H1 (cell line): ENCODE results near the gene EPSTI1.

ENCODE experiments used
- CREB1 ChIP-seq: IDR thresholded peaks from 2 replicates; pipeline ENCODE4 v1.6.1; 2012; ENCODE audit warnings: inconsistent platforms
- CTCF ChIP-seq, 3 experiments: IDR thresholded peaks; 1 replicate in 2 of 3; 2 replicates in 1 of 3; pipeline versions ENCODE4 v1.5.1 to v1.6.1; 2011; ENCODE audit warnings: low read length in 3 of 3, mild to moderate bottlenecking in 3 of 3, inconsistent platforms in 2 of 3, low read depth in 1 of 3, moderate library complexity in 1 of 3; ENCODE audit not compliant: insufficient read depth in 1 of 3; ENCODE audit errors: control extremely low read depth in 1 of 3
- EZH2 ChIP-seq: fragments of 200-600 bp; sonication (generic); IDR thresholded peaks from 2 replicates; pipeline ENCODE4 v1.7.1; 2012; ENCODE audit warnings: low read depth, mild to moderate bottlenecking, moderate library complexity, low read length, inconsistent platforms; ENCODE audit not compliant: severe bottlenecking
- POLR2A ChIP-seq, 2 experiments: IDR thresholded peaks; 1 replicate in 1 of 2; 2 replicates in 1 of 2; pipeline ENCODE4 v1.6.1; 2011; ENCODE audit warnings: low read depth in 2 of 2, low read length in 2 of 2, mild to moderate bottlenecking in 2 of 2; ENCODE audit errors: control extremely low read depth in 1 of 2
- POLR2AphosphoS5 ChIP-seq: IDR thresholded peaks from 2 replicates; pipeline ENCODE4 v1.6.1; 2011; ENCODE audit warnings: low read depth, low read length
- USF2 ChIP-seq: IDR thresholded peaks from 2 replicates; pipeline ENCODE4 v1.6.1; 2011; ENCODE audit warnings: low read length, improper control_type of control experiment

- no peak for TF ChIP-seq EZH2
- TF ChIP-seq USF2, result no peak
- TF ChIP-seq POLR2A (IDR thresholded peaks at IDR 0.05; ENCODE audit: control extremely low read depth in 1 of 2, low read depth in 2 of 2, low read length in 2 of 2), result no peak
- no peak for TF ChIP-seq CTCF (IDR thresholded peaks at IDR 0.05; ENCODE audit: control extremely low read depth in 1 of 3, insufficient read depth in 1 of 3, low read depth in 1 of 3, low read length in 3 of 3)
- TF ChIP-seq CREB1, result no peak
- no peak for TF ChIP-seq POLR2AphosphoS5
Measured at GRCh38 chr13:42885325-42885724, 106.7 kb downstream of the EPSTI1 start.
